CD4-positive, alpha-beta T cell treated with Interleukin-4 for 1 hour (primary cell): ENCODE measurements around the gene UCHL5.

Source experiments
- DNase-seq, 2 donors: peaks; one replicate each; pipeline ENCODE4 v3.0.0-alpha.2; 2020 to 2022

Gene UCHL5, protein sequence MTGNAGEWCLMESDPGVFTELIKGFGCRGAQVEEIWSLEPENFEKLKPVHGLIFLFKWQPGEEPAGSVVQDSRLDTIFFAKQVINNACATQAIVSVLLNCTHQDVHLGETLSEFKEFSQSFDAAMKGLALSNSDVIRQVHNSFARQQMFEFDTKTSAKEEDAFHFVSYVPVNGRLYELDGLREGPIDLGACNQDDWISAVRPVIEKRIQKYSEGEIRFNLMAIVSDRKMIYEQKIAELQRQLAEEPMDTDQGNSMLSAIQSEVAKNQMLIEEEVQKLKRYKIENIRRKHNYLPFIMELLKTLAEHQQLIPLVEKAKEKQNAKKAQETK

DNA sequence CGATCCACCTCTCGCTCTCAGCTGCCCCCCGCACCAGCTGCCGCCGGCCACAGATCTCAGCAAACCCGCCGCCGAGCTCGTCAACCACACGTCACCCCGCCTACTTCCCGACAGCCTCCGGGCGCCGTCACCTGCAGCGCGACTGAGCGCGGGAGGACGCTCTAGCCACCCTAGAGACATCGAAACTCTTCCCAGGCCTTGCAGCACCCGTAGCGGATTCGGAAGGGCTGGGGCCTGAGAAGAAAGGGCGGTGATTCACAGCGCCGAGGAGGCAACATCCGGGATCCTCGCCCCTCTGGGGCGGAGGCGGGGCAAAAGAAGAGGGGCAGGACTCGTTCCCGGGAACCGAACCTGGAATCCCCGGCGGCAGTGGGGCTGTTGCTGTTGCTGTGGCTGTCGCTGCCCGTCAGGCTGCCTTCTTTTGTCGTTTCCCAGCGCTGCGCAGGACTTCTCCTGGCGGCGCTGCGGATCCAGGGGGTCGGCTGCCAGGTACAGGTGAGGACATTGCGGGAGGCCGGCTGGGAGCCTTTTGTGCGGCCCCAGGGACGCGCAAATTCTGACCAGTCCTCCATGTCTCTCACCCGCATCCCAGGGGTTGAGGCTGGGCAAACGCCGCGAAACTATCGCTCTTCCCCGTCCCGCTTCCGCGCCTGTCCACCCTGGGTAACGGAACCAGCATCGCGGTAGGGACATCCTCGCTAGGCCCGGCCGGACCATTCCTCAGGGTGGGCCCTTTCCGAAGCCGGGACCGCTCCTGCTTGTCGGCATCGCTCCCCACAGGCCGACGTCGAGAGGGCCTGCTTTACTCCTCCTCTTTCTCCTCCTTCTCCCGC, at the start of gene UCHL5, which contains the start of gene RO60:
Gene UCHL5, minus strand, starts transcription at position 79 of the 833 bp plus-strand sequence. CDS start 100 bp downstream, outside the sequence.
Gene RO60, plus strand, starts transcription at position 331 of the 833 bp plus-strand sequence. CDS start 9,443 bp downstream, outside the sequence.
- DNase-seq: peak; percentile 97

DNA sequence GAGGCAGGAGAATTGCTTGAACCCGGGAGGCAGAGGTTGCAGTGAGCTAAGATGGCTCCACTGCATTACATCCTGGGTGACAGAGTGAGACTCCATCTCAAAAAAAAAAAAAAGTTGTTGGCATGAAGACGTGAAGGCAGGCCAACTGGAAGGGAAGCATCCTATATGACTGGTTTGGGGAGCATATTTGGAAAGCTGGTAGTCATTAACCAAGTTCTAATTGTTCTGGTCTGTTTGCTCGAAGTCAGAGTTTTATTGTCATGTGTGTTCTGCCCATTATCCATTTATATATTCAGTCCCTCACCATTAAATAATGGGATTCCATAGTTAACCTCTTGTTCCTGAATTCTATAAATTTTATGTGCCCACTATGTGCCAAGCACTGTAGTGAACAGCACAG, 49.3 kb upstream of the UCHL5 start:
- DNase-seq: no peak

DNA sequence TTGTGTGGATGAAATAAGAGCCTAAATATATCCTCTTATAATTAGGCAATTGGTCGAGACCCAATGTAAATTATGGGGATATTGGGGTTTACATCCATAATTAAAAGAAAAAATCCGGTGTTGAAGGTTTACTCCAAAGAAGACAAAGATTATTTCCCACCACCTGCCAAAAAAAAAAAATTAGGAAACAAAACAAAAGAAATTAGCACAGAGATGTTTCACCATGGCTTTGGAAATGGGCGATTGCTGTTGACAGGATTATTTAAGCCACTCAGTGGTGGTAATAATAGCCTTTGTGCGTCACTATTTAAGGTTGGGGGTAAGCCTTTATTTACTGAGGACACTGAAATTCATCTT, 46.6 kb upstream of the UCHL5 start:
- no peak for DNase-seq

DNA sequence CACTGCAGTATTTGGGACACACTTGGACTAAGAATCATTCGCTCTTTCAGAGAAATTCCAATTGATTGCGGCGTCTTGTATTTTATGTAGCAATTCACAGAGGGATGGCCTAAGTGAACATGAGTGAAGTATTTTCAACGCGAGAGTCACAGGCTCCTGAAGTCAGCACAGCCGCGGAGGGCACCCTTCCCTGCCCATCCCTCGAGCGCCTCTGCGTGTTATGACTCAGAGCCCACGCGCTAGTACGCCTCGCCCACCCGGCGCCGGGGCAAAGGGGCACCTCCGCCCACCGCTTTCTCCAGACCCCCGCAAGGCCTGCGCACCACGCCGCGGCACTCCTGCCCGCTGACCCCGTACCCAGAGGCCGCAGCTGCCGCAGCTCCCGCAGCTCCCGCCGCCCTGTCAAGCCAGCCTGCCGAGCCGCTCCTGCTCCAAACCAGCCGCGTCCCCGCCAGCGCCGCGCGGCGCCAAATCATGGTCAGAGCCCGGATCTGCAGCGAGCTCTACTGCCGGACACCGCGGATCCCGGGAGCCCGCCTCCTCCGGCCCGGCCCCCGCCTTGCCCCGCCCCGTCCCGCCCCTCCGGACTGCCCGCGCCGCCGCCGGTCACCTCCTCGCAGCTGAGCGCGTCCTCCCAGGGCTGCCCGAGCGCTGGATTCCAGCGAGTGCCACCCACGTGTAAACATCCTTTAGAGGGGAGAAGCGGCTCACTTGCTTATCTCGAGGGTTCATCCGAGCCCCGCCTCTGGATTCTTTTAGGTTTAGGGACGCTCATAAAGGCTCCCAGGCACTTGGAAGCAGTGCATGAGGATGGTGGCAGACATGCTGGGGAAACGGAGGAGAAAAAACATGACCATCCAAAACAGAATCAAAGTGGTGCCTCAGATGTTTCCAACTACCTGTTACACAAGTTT, 46.0 kb upstream of the UCHL5 start, which contains the start of gene GLRX2:
Gene GLRX2, minus strand, starts transcription at position 508 of the 914 bp plus-strand sequence. Its CDS starts 32 bp downstream, at position 476.
- peak; percentile 60 to 61 for DNase-seq

DNA sequence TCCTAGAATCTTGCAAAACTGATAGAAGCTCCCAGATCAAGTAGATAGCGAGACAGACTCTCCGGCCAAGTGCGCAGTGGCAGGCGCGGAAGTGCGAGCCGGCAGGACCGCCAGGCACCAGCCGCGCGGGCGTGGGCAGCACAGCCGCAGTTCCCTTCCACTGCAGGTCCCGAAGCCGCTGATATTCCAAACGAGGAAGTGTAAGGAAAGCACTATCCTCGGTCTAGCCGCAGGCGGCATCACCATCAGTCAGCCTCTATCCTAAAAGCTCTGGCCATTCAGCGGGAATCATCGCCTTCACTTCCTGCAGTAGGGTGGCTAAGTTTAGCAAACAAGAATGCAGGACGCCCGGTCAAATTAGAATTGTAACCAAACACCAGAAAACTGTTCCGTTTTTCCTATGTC, 45.3 kb upstream of the UCHL5 start:
- DNase-seq: peak in 1 of 2 donors; percentile 15

DNA sequence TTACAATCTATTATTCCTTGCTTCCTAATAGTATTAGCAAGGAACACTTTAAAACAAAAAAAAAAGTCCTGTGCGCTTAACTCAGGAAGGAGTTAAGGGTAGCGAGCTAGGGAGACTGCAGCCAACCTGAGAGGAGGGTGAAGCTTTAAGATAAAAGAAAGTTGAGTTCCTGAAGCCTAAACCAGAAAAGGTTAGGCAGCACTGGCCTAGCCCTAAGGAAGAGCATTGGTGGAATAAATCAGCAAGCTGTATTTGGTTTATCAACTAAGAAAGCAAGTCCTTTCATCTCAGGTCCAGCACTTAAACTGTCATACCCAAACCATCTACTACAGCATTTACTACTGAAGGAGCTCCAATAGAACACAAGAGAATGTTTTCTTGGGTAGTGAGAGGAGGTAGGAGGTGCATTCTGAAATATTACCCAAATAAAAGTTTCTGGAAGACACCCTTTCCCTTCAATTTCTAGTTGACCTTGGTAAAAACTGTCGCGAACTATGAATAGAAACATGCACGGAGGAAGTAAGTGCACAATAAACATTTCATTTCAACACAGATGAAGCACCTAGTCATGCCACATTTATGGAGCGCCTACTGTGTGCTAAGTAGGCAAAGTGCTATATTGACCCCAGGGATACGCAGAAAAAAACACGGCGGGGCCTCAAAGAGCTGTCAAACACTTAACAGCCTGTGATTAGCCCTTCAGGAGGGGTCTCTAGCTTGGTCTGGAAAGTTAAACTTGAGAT, 44.8 kb upstream of the UCHL5 start:
- no peak for DNase-seq

DNA sequence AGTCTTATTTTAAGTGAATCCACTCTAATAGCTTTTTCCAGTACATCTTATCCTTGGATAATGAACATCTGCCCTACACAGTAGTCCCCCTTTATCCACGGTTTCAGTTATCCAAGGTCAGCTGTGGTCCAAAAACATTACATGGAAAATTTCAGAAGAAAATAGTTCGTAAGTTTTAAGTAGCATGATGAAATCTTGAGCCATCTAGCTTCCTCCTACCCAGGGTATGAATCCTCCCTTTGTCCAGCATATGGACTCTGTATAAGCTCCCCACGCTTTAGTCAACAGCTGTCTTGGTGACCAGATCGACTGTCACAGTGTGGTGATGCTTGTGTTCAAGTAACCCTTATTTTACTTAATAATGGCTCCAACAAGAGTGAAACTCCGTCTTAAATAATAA, 43.5 kb upstream of the UCHL5 start:
- DNase-seq: no peak

DNA sequence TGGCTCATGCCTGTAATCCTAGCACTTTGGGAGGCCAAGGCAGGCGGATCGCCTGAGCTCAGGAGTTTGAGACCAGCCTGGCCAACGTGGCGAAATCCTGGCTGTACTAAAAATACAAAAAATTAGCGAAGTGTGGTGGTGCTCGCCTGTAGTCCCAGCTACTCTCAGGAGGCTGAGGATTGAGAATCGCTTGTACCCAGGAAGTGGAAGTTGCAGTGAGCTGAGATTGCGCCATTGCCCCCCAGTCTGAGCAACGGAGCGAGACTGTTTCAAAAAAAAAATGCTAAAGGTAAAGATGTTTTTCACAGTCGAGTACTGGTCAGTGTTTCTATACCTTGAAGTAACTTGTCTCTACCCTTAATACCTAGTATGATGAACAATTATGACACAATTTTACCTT, 35.0 kb upstream of the UCHL5 start:
- no peak for DNase-seq

DNA sequence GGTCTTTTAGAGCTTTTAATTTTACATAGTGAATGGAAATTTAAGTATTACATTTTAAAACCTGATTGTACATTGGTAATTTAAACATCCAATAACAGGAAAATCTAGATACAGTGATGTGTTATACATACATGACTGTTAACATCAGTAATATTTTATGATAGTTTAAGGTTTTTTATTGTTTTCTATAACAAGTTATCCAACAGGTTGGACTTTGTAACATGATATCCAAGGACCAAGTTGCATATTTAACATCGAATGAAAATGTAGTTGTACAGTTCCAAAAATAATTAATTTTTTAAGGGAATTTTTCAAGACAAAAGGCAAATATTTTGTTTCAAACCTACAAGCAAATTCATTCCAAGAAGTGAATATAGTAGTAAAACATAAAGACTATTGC, 31.7 kb upstream of the UCHL5 start:
- no peak for DNase-seq

DNA sequence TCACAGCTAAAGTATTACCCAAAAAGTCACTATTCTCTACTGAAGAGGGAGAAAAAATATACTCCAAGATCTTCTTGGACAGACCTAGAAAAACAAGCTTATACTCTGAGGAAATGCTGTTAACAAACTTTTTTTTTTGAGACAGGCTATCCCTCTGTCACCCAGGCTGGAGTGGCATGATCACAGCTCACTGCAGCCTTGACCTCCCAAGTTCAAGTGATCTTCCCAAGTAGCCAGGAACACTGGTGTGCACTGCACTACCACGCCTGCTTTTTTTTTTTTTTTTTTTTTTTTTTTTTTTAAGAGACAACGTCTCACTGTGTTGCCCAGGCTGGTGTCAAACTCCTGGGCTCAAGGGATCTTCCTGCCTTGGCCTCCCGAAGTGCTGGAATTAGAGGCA, 28.7 kb upstream of the UCHL5 start:
- DNase-seq: no peak

DNA sequence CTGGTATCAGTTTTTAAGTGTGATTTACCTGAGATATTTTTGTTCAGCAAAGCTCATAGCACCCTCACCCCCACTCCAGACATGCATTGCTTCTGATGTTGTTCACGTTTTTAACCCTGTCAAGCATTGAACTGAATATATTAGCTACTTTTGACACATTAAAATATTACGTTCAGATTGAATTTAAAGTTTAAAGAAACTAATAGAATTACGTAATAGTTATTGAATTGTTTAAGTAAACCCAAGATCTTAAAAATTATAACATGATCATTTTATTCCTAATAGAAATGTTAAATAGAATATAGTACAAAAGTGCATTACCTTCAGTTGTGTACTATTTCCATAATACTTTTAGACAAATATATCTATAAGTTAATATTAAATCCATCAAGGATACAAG, 27.2 kb upstream of the UCHL5 start:
- no peak for DNase-seq

DNA sequence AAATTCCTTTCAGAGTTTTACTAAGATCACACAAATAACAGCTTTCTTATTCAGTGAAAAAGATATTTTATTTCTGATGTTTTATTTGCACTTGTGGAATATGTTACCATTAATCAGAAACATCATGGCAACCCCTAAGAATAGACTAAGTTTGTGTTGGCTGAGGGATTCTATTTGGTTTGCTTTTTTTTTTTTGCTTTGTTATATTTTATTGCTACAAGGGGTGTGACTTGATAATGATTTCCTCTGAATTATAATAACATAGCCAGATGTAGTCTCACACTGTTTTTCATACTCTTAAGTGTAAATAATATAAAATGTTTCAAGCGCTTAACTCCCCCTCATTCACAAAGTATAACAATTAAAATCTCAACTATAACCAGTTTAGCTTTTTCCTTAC, 26.1 kb upstream of the UCHL5 start:
- DNase-seq: no peak

DNA sequence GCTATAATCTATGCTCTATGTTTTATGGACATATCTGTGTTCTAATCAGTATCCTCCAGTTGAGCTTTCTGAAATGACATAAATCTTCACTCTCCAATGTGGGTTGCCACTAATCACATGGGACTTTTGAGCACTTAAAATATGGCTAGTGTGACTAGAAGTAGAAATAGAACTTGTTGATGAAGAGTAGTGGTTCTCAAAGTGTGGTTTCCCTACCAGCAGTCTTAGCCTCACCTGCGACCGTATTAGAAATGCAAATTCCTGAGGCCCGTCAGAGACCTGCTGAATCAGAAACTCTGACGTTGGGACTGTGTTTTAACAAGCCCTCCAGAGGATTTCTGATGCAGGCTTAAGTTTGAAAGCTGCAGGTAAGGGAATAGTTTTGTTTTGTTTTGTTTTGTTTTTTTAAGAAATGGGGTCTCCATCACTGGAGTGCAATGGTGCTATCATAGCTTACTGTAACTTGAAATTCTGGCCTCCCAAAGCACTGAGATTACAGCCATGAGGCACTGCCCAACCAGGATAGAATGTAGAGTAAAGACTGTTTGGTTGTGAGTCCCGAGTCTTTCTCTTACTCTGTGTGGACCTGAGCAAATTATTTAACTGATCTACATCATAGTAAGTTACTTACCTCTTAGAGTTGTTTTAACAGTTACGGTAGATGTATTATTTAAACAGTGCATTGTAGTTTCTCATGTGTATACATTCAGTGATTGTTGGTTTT, 24.4 kb upstream of the UCHL5 start:
- DNase-seq: no peak

DNA sequence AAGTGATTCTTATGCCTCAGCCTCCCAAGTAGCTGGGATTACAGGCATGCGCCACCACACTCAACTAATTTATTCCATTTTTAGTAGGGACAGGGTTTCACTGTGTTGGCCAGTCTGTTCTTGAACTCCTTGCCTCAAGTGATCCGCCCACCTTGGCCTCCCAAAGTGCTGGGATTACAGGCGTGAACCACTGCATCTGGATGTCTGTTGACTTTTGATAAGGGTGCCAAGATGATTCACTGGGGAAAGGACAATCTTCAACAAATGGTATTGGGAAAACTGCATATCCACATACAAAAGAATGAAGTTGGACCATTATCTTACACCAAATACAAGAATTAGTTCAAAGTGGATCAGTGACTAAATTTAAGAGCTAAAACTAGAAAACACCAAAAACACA, 20.0 kb upstream of the UCHL5 start:
- DNase-seq: no peak

DNA sequence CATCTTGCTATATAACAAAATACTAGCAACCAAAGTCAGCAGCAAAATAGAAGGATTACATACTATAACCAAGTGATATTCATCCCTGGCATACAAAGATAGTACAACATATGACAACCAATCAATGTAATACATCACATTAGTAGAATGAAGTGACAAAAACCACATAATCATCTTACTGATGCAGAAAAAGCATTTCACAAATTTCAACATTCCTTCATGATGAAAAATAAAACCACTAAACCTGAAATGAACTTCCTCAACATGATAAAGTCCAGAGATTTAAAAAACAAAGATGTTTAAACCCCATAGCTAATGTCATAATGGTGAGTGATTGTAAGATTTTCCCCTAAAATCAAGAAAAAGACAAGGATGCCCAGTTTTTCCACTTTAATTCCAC, 18.8 kb upstream of the UCHL5 start:
- no peak for DNase-seq

DNA sequence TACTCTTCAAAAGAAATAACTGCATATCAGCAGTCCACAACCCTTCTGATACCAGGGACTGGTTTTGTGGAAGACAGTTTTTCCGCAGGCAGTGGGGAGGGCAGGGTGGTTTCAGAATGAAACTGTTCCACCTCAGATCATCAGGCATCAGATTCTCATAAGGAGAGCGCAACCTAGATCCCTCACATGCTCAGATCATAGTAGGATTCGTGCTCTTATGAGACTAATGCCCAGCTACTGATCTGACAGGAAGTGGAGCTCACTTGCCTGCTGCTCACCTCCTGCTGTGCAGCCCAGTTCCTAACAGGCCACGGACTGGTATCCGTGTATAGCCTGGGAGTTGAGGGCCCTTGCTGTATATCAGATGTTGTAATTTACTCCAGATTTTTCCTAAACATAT, 11.8 kb upstream of the UCHL5 start:
- DNase-seq: peak in 1 of 2 donors; percentile 28

DNA sequence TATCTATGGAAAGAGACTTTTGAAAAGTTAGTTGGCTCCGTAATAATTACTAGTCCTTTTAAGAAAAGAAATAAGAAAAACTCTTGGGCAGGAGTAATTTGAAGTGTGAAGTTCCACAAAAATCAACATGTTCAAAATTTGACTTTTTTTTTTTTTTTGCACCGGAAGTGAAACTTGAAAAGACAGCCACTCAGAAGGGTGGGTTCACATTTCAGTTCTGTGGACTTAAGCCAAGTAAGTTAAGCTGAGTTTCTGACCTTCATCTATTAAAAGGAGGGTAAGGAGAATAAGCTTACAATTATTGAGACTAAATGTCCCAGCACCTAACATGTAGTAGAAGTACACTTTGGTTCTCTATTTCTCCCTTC, 11.2 kb upstream of the UCHL5 start:
- DNase-seq: no peak

DNA sequence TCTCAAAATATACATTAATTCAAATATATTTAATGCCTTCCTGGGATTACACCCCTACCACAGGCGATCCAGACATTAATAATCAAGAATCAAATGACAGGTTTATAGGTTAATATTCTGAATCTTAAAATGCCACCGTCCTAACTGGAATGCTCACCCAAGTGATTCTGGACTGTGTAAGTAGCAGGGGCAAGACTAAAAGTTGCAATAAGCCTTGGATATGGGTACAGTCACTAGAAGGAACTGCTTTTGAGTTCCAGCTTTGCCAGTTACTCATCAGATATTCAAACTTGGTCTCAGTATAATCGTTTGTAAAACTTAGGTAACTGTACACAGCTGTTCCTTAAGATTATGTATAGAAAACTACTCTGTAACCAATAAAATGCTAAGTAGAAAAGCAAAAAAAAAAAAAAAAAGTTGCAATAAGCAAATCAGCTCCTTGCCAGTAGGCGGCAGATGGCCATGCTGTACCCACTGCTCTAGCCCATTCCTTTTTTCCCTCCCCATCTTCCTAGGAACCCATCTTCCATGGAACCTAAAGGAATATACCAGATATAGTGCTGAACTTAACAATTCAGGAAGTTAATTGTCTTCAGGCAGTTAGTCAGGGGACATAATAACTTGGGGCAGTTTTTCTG, 10.7 kb upstream of the UCHL5 start:
- DNase-seq: peak in 1 of 2 donors; percentile 14

DNA sequence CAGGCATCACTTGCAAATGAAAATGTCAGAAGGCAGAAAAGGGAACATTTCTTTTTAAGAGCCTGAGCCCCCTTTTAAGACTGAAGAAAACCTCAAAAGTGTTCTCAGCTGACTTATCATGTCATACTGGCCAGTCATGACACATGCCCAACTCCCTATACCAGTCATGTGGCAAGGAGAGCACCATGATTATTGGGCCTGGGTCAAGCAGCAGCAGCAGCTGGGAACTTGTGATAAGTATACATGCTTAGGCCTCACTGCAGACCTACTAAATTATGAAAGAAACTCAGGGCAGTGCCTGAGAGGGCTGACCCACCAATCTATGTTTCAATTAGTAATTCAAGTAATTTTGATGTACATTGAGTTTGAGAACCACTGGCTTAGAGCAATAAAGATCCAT, 8.9 kb upstream of the UCHL5 start:
- no peak for DNase-seq

DNA sequence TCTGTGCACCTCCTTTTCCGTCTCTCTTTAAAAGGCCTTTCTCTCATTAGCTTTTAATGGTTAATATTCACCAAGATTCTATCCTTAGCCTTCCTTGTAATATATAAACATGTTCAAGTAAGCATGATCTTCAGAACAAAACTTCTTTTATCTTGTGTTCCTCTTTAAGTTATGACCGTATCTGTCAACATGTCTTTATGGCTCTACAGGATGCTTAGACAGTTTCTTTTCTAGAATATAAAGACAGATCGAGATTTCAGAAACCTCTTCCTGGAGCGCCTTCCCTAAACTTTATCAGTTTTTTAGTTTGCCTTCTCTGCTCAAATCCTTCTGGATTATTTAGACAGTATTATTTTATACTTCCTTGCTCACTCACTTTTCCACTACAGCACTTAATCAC, 7.4 kb upstream of the UCHL5 start:
- DNase-seq: no peak

DNA sequence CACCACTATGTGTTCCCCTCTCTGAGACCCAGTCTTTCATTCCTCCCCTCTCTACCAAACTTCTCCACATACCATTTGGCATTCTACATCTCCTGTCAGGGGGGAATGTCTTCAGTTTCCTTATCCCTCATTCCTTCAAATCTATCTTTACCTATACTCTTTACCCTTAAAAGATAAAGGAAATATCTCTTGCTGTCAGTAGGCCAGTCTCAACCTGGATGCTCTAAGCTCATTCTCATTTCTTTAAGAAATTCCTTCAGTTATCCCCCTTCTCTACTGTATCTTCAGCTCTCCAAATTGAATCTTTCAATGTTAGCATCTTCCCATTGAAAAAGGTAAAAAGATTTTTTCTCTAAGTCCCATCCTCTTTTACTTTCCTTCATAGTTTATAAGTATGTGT, 6.8 kb upstream of the UCHL5 start:
- DNase-seq: no peak
